ENCODE measurements around the gene PPP2R5C.
A peak's percentile ranks its signal among the peaks of the same experiment; 100 is the strongest.

The PPP2R5C gene

DNA sequence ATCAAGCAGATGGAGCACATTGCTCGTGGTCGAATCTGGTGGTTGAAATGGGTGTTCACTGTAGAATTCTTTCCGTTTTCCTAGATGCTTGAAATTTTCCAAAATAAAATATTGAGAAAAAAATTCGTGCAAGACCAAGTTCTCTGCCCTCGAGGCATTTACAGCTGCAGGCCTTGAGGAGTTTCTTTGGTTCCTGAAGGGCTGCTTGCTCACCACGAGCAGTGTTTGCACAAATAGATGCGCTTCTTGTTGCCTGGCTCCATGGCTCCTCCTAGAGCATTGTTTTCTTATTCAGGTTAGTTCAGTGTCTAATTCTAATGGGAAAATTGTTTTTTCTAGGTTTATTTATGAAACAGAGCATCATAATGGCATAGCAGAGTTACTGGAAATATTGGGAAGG lies 128.4 kb downstream of the PPP2R5C start:
- ATAC-seq: no peak
- Mint-ChIP-seq H3K4me3 (no peak overlapping the region), H3K36me3 (peaks cover 100% of the 10 kb centered on the region), H3K4me1 (peaks cover 1% of the 10 kb centered on the region), H3K27ac (peak overlapping the region; percentile 85), H3K9me3 (no peaks in the 10 kb centered on the region)
- DNase-seq (ENCODE audit: low spot score in 2 of 2): no peak

DNA sequence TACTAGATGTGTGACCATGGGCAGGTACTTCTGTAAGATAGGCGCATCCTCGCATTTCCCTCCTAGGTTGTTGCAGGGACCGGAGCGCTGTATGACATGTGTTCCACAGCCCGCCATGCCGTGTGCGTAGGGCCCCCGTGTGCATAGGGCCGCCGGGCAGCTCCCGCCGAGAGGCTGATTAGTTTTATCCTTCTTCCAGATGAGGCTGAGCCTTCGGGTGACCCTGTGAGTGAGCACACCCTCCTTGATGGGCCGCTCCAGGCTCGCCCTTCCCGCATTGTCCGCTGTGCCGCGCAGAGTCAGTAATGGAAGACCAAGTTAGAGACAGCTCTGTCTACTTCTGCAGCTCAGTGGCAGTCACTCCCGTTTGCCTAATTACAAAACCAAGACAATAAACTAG lies 130.0 kb downstream of the PPP2R5C start:
- no peaks in the 10 kb centered on the region for H3K4me1 Mint-ChIP-seq
- no peak overlapping the region for H3K4me3 Mint-ChIP-seq
- H3K36me3 Mint-ChIP-seq: peaks cover 100% of the 10 kb centered on the region
- no peaks in the 10 kb centered on the region for H3K9me3 Mint-ChIP-seq
- no peak overlapping the region for H3K27ac Mint-ChIP-seq
- ATAC-seq: no peak
- DNase-seq (ENCODE audit: low spot score in 2 of 2): no peak

GRCh38 chr14:101893759-101894158 lies 132.2 kb downstream of the PPP2R5C start:
- Mint-ChIP-seq H3K27ac (no peak overlapping the region), H3K4me1 (no peaks in the 10 kb centered on the region), H3K36me3 (peaks cover 100% of the 10 kb centered on the region), H3K4me3 (no peak overlapping the region), H3K9me3 (no peaks in the 10 kb centered on the region)
- DNase-seq (ENCODE audit: low spot score in 2 of 2): no peak
- no peak for ATAC-seq

DNA sequence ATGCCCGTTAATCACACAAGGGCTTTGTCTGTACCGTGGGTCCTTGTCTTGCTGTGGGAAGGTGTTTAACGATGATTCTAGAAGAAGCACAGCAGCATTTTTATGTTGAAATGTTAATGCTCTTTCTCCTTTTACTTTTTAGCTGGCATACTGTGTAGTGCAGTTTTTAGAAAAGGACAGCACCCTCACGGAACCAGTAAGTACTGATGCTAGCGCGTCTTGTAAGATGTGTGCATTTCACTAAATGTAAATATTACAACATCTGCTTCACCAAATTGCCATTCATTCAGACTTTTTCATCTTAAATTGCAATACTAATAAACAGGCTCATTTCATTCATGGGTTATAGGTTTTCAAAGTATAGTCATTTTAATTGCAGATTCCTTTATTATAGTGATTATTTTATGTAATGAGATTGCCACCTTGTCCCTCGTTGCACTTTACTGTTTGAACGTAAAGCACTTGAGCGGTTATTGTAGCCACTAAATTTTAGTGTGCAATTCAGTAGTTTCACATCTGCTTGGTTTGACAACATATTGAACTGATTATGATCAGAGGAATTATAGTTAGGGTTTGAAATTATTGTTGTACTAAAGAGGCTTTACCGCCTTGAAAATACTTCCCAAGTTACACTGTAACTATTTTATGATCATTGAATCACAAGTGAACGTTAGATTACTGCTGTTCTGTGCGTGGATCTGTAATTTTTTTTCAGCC lies 133.0 kb downstream of the PPP2R5C start:
- ATAC-seq: no peak
- no peak for DNase-seq (ENCODE audit: low spot score in 2 of 2)
- no peaks in the 10 kb centered on the region for H3K9me3 Mint-ChIP-seq
- H3K36me3 Mint-ChIP-seq: peaks cover 100% of the 10 kb centered on the region
- peak overlapping the region; percentile 17 for H3K27ac Mint-ChIP-seq
- no peak overlapping the region for H3K4me3 Mint-ChIP-seq
- H3K4me1 Mint-ChIP-seq: no peaks in the 10 kb centered on the region

- DNase-seq (ENCODE audit: low spot score in 2 of 2) (no peak), ATAC-seq (no peak)
- Mint-ChIP-seq H3K27ac (no peak overlapping the region), H3K4me1 (no peaks in the 10 kb centered on the region), H3K4me3 (no peak overlapping the region), H3K36me3 (peaks cover 100% of the 10 kb centered on the region), H3K9me3 (no peaks in the 10 kb centered on the region)
Measured at GRCh38 chr14:101895256-101895655, 133.7 kb downstream of the PPP2R5C start.

GRCh38 chr14:101897326-101897725 lies 135.8 kb downstream of the PPP2R5C start:
- Mint-ChIP-seq H3K36me3 (peaks cover 100% of the 10 kb centered on the region), H3K27ac (peak overlapping the region; percentile 37), H3K9me3 (no peaks in the 10 kb centered on the region)

DNA sequence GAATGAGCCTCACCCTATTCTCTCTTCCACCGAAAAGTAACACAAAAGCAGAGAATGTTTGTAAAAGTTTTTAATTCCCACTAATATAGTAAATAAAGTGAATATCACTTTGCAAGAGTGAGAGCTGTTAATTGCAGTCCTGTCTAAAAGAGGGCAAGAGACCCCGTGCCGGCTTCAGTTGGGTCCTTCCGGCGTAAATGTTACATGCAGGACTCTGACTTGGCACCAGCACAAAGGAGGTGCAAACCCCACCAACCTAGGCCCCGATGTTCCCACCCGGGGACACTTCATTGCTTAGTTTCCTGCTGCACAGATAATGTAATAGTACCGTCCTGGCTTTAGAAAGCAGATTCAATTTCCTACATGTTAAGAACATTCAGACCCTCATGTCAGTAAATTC lies 136.9 kb downstream of the PPP2R5C start:
- peak overlapping the region; percentile 40 for H3K27ac Mint-ChIP-seq
- ATAC-seq (no peak), DNase-seq (ENCODE audit: low spot score in 2 of 2) (no peak)
- peaks cover 6% of the 10 kb centered on the region for H3K4me1 Mint-ChIP-seq
- H3K9me3 Mint-ChIP-seq: no peaks in the 10 kb centered on the region
- no peak overlapping the region for H3K4me3 Mint-ChIP-seq
- peaks cover 100% of the 10 kb centered on the region for H3K36me3 Mint-ChIP-seq

More at GRCh38 chr14:101897326-101897725, 135.8 kb downstream of the PPP2R5C start:
- DNase-seq (ENCODE audit: low spot score in 2 of 2) (no peak), ATAC-seq (no peak)
- Mint-ChIP-seq H3K4me1 (peaks cover 3% of the 10 kb centered on the region), H3K4me3 (no peak overlapping the region)

- H3K9me3 Mint-ChIP-seq: no peaks in the 10 kb centered on the region
- H3K36me3 Mint-ChIP-seq: peaks cover 100% of the 10 kb centered on the region
- no peak overlapping the region for H3K4me3 Mint-ChIP-seq
- no peak for ATAC-seq
- H3K4me1 Mint-ChIP-seq: peaks cover 6% of the 10 kb centered on the region
- DNase-seq (ENCODE audit: low spot score in 2 of 2): no peak
- H3K27ac Mint-ChIP-seq: peak overlapping the region; percentile 40
Measured at GRCh38 chr14:101899263-101899662, 137.8 kb downstream of the PPP2R5C start.

DNA sequence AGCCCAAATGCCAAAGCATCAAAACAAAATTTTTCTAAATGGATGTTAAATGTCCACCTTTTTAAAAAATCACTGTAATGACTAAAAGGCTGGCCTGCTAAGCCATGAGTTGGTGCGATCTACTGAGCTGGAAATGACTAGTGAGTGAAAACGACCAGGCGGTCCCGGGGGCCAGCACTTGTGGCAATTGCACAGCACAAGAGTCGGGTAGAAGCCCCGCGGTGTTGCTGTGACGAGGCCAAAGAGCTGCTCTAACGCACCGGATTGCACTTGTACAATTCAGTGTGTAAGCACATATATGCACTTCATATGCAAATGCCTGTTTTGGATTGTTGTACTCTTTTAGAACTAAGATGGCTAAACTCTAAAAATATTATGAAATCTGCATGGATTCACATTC lies 138.7 kb downstream of the PPP2R5C start:
- peaks cover 6% of the 10 kb centered on the region for H3K4me1 Mint-ChIP-seq
- H3K27ac Mint-ChIP-seq: peak overlapping the region; percentile 40
- H3K9me3 Mint-ChIP-seq: no peaks in the 10 kb centered on the region
- no peak for ATAC-seq
- H3K4me3 Mint-ChIP-seq: no peak overlapping the region
- peaks cover 100% of the 10 kb centered on the region for H3K36me3 Mint-ChIP-seq
- DNase-seq (ENCODE audit: low spot score in 2 of 2): no peak

GRCh38 chr14:101903111-101903561 lies 141.6 kb downstream of the PPP2R5C start:
- peaks cover 100% of the 10 kb centered on the region for H3K36me3 Mint-ChIP-seq
- no peaks in the 10 kb centered on the region for H3K9me3 Mint-ChIP-seq
- peak overlapping the region; percentile 27 for H3K27ac Mint-ChIP-seq
- H3K4me1 Mint-ChIP-seq: peaks cover 6% of the 10 kb centered on the region
- DNase-seq (ENCODE audit: low spot score in 2 of 2): no peak
- no peak for ATAC-seq
- H3K4me3 Mint-ChIP-seq: no peak overlapping the region

DNA sequence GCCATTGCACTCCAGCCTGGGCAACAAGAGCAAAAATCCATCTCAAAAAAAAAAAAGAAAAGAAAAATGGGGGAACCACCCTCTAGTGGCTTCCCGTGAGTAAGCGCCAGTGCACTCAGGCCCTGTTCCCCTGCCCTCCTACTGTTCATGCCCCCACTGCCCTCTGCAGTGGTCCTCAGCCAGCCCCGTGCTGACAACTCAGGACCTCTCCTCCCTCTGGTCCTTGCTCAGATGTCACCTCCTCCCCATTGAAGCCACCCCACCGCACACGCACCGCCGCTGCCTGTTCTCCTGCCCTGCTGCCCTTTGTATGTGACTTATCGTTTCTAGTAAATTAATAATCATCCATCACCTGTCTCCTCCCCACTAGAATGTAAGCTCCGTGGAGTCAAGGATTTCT lies 144.1 kb downstream of the PPP2R5C start:
- no peak for DNase-seq (ENCODE audit: low spot score in 2 of 2)
- H3K4me3 Mint-ChIP-seq: no peak overlapping the region
- H3K9me3 Mint-ChIP-seq: no peaks in the 10 kb centered on the region
- H3K36me3 Mint-ChIP-seq: peaks cover 100% of the 10 kb centered on the region
- no peak for ATAC-seq
- no peak overlapping the region for H3K27ac Mint-ChIP-seq
- peaks cover 6% of the 10 kb centered on the region for H3K4me1 Mint-ChIP-seq

GRCh38 chr14:101906645-101907044 lies 145.1 kb downstream of the PPP2R5C start:
- ATAC-seq: no peak
- Mint-ChIP-seq H3K36me3 (peaks cover 100% of the 10 kb centered on the region), H3K27ac (no peak overlapping the region), H3K4me3 (no peak overlapping the region), H3K9me3 (no peaks in the 10 kb centered on the region), H3K4me1 (peaks cover 6% of the 10 kb centered on the region)
- no peak for DNase-seq (ENCODE audit: low spot score in 2 of 2)

GRCh38 chr14:101907619-101908018 lies 146.1 kb downstream of the PPP2R5C start:
- no peaks in the 10 kb centered on the region for H3K9me3 Mint-ChIP-seq
- H3K36me3 Mint-ChIP-seq: peaks cover 100% of the 10 kb centered on the region
- DNase-seq (ENCODE audit: low spot score in 2 of 2) (no peak), ATAC-seq (no peak)
- H3K4me3 Mint-ChIP-seq: no peak overlapping the region
- H3K27ac Mint-ChIP-seq: peak overlapping the region; percentile 43
- H3K4me1 Mint-ChIP-seq: peaks cover under 1% of the 10 kb centered on the region

- ATAC-seq (no peak), DNase-seq (ENCODE audit: low spot score in 2 of 2) (no peak)
- Mint-ChIP-seq H3K4me3 (no peak overlapping the region), H3K4me1 (no peaks in the 10 kb centered on the region), H3K36me3 (peaks cover 100% of the 10 kb centered on the region), H3K27ac (no peak overlapping the region), H3K9me3 (no peaks in the 10 kb centered on the region)
Measured at GRCh38 chr14:101908795-101909194, 147.3 kb downstream of the PPP2R5C start.

- DNase-seq (ENCODE audit: low spot score in 2 of 2) (no peak), ATAC-seq (no peak)
- H3K9me3 Mint-ChIP-seq: no peaks in the 10 kb centered on the region
- no peak overlapping the region for H3K4me3 Mint-ChIP-seq
- no peak overlapping the region for H3K27ac Mint-ChIP-seq
- H3K36me3 Mint-ChIP-seq: peaks cover 100% of the 10 kb centered on the region
- H3K4me1 Mint-ChIP-seq: no peaks in the 10 kb centered on the region
Measured at GRCh38 chr14:101909371-101910096, 148.0 kb downstream of the PPP2R5C start.

DNA sequence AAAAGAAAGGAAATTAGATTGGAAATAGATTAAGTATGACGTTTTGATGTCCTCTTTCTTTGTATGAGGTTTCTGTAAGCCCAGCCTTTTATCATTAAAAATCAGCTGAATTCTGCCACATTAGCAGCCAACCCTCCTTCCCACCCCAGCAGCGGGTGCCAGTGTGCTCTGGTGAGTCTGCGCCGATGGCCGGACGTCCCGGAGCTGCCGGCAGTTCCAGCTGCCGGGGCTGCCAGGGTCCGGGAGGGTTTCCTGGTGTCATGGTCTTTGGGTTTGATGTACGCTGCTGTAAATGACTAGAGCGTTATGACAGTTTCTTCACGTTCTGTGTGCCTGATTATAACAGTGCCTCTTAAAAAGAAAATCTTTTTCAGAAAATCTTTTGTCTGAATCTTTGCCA lies 151.3 kb downstream of the PPP2R5C start:
- ATAC-seq: no peak
- Mint-ChIP-seq H3K4me1 (peaks cover 15% of the 10 kb centered on the region), H3K36me3 (peaks cover 98% of the 10 kb centered on the region), H3K4me3 (no peak overlapping the region), H3K27ac (peak overlapping the region; percentile 48), H3K9me3 (no peaks in the 10 kb centered on the region)
- DNase-seq (ENCODE audit: low spot score in 2 of 2): no peak
